NCI-H510A treated with DMSO at 0.1 percent for 48 hours (cell line): ENCODE data around the gene PROCR.
"Not testable (repeated sequence)": the region's sequence is repeated elsewhere in the genome, so short reads cannot be mapped to it uniquely, and the experiment has no call there.

Experiments
- DNase-seq: peaks from one replicate; lab custom pipeline; 2025; lab: John Stamatoyannopoulos, UW

PROCR gene

GRCh38 chr20:35165221-35166185 lies 6.4 kb upstream of the PROCR start:
- DNase-seq: no peak

- DNase-seq: no peak
Measured at GRCh38 chr20:35166242-35166830, 5.5 kb upstream of the PROCR start.

- no peak for DNase-seq
Measured at GRCh38 chr20:35167787-35168186, 4.1 kb upstream of the PROCR start.

GRCh38 chr20:35168701-35169409 lies 3.0 kb upstream of the PROCR start:
- not testable (repeated sequence) for DNase-seq

- no peak for DNase-seq
Measured at GRCh38 chr20:35171438-35171752, 477 bp upstream of the PROCR start.

- no peak for DNase-seq
Measured at GRCh38 chr20:35172434-35172806, 548 bp downstream of the PROCR start.

- DNase-seq: no peak
Measured at GRCh38 chr20:35173576-35174192, 1.8 kb downstream of the PROCR start.

- no peak for DNase-seq
Measured at GRCh38 chr20:35174458-35175216, 2.8 kb downstream of the PROCR start.

- no peak for DNase-seq
Measured at GRCh38 chr20:35176132-35176531, 4.3 kb downstream of the PROCR start.

- no peak for DNase-seq
Measured at GRCh38 chr20:35179292-35180212, 7.7 kb downstream of the PROCR start.

- no peak for DNase-seq
Measured at GRCh38 chr20:35180266-35180665, 8.4 kb downstream of the PROCR start.

- no peak for DNase-seq
Measured at GRCh38 chr20:35181731-35182130, 9.9 kb downstream of the PROCR start.

- DNase-seq: not testable (repeated sequence)
Measured at GRCh38 chr20:35186691-35187289, 14.9 kb downstream of the PROCR start.

GRCh38 chr20:35187584-35188190 lies 15.8 kb downstream of the PROCR start:
- DNase-seq: no peak

GRCh38 chr20:35189223-35189622 lies 17.4 kb downstream of the PROCR start:
- not testable (repeated sequence) for DNase-seq

GRCh38 chr20:35190556-35190955 lies 18.7 kb downstream of the PROCR start:
- no peak for DNase-seq

GRCh38 chr20:35191419-35192117 lies 19.7 kb downstream of the PROCR start:
- no peak for DNase-seq

GRCh38 chr20:35192118-35192872 lies 20.4 kb downstream of the PROCR start:
- DNase-seq: no peak
